OCI-LY3 (cell line): ENCODE results near the gene PCSK6.

Experiments
- H2AFZ ChIP-seq: fragments of 200-600, 300-600 bp; shearing (Covaris generic); 2 replicates; pipeline ENCODE4 v1.6.0; 2014; ENCODE audit warnings: antibody characterized with exemption, low read depth, low read length
- H3K27ac ChIP-seq: fragments of 200-600, 300-600 bp; sonication (generic); 2 replicates; pipeline ENCODE4 v1.5.1; 2014; ENCODE audit warnings: mild to moderate bottlenecking, low read length, moderate library complexity, mixed read lengths
- H3K27me3 ChIP-seq: fragments of 200-600, 300-600 bp; sonication (generic); 2 replicates; pipeline ENCODE4 v1.6.1; 2014; ENCODE audit warnings: low read depth, low read length, mixed read lengths
- H3K36me3 ChIP-seq: fragments of 200-600, 300-600 bp; sonication (generic); replicated peaks from 2 replicates; pipeline ENCODE3; 2014; ENCODE audit warnings: low read depth, low read length, mixed read lengths
- H3K4me1 ChIP-seq: fragments of 300-600, 200-600 bp; sonication (generic); 2 replicates; pipeline ENCODE4 v1.6.1; 2014; ENCODE audit warnings: low read length, mixed read lengths
- H3K4me2 ChIP-seq: fragments of 200-600, 300-600 bp; sonication (generic); 2 replicates; pipeline ENCODE4 v1.6.1; 2014; ENCODE audit warnings: low read length, mixed read lengths
- H3K4me3 ChIP-seq: fragments of 300-600, 200-600 bp; sonication (generic); 2 replicates; pipeline ENCODE4 v1.5.1; 2014; ENCODE audit warnings: antibody characterized with exemption, mild to moderate bottlenecking, low read length, moderate library complexity
- H3K79me2 ChIP-seq: fragments of 300-600, 200-600 bp; shearing (Covaris generic); 2 replicates; pipeline ENCODE4 v1.6.1; 2014; ENCODE audit warnings: mild to moderate bottlenecking, low read length, mixed read lengths
- H3K9ac ChIP-seq: fragments of 300-600, 200-600 bp; shearing (Covaris generic); 2 replicates; pipeline ENCODE4 v1.6.0; 2014; ENCODE audit warnings: mild to moderate bottlenecking, low read length, moderate library complexity
- H3K9me3 ChIP-seq: fragments of 200-600, 300-600 bp; shearing (Covaris generic); 2 replicates; pipeline ENCODE4 v1.6.1; 2014; ENCODE audit warnings: low read length, mixed read lengths; ENCODE audit not compliant: insufficient read depth
- H4K20me1 ChIP-seq: fragments of 200-600, 300-600 bp; sonication (generic); 2 replicates; pipeline ENCODE4 v1.6.1; 2016; ENCODE audit warnings: low read length, mixed read lengths; ENCODE audit not compliant: insufficient read depth
- EZH2phosphoT487 ChIP-seq: fragments of 200-600 bp; shearing (Covaris generic); IDR thresholded peaks from 2 replicates; pipeline ENCODE4 v1.6.1; 2018; ENCODE audit warnings: antibody characterized with exemption, mixed run types, low read depth
- TF ChIP-seq, protein P1 (sequence below): fragments of 200-600, 300-600 bp; sonication (generic); IDR thresholded peaks from 2 replicates; pipeline ENCODE4 v1.5.1; 2014; ENCODE audit warnings: antibody characterized with exemption, low read length, low read depth

PCSK6 gene

DNA sequence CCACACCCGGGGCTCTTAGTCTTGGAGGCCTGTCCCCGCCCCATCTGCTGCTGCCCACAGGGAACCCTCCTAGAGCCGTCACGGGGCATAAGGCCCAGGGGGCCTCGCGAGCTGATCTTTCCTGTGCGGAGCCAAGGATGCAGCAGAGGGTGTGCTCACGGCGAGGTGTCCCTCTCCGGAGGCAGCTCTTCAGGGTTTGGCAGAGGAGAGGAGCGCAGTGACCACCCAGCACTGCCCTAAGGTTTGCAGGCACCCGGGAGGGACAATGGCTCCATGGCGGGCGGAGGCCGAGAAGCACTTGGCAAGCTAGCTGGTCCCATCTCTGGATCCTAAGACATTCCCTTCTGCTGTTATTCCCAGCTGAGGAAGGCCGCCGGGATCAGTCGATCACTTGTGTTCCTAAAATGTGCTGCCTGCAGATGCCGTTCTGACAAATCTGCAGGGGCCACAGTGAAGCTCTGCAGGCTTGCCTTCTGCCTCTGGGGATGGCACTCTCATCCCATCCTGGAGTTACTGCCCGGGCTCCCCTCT lies 47.4 kb upstream of the PCSK6 start:
- H4K20me1 ChIP-seq: no peaks in the 10 kb centered on the region
- no peaks in the 10 kb centered on the region for H3K4me1 ChIP-seq
- H3K9ac ChIP-seq: no peak overlapping the region
- H3K9me3 ChIP-seq: no peaks in the 10 kb centered on the region
- H3K27me3 ChIP-seq: peaks cover 19% of the 10 kb centered on the region
- no peaks in the 10 kb centered on the region for H3K36me3 ChIP-seq
- H3K4me2 ChIP-seq: no peak overlapping the region
- no peak overlapping the region for H3K4me3 ChIP-seq
- no peak overlapping the region for H3K27ac ChIP-seq
- H3K79me2 ChIP-seq: no peaks in the 10 kb centered on the region
- no peak overlapping the region for H2AFZ ChIP-seq
- TF ChIP-seq EZH2phosphoT487: no peak
- TF ChIP-seq, protein P1, sequence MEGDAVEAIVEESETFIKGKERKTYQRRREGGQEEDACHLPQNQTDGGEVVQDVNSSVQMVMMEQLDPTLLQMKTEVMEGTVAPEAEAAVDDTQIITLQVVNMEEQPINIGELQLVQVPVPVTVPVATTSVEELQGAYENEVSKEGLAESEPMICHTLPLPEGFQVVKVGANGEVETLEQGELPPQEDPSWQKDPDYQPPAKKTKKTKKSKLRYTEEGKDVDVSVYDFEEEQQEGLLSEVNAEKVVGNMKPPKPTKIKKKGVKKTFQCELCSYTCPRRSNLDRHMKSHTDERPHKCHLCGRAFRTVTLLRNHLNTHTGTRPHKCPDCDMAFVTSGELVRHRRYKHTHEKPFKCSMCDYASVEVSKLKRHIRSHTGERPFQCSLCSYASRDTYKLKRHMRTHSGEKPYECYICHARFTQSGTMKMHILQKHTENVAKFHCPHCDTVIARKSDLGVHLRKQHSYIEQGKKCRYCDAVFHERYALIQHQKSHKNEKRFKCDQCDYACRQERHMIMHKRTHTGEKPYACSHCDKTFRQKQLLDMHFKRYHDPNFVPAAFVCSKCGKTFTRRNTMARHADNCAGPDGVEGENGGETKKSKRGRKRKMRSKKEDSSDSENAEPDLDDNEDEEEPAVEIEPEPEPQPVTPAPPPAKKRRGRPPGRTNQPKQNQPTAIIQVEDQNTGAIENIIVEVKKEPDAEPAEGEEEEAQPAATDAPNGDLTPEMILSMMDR: no peak

DNA sequence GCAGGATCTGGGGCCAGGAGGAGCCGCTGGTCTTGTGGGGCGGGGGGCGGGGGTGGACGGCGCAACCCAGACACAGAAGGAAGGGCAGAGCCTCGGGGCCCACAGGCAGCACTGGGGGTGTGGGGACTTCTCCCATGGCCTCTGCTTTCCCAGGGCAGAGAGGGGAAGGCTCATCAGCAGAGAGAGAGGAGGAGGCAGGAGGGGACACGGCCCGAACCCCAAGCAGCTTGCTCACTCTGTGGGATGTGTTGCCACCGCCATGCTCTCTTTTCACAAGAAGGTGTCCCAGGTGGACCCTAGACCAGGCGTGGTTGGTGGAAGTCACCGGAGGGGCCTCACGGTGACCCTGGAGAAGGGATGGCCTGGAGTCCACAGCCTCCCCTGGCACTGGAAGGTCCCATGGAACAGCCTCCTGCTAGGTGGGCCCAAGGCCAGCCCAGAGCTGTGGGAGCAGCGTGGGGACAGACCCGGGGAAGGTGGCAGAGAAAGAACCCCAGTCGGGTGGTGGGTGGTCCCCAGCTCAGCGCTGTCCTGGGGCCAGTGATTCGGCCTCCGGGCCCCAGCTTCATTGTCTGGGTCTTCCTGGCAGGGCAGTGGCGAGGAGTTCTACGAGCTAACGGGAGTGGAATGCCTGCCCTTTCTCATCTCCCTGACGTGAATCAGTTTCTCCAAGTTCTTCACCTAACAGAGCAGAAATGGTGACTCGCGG lies 46.8 kb upstream of the PCSK6 start:
- no peak overlapping the region for H3K9ac ChIP-seq
- H3K79me2 ChIP-seq: no peaks in the 10 kb centered on the region
- H2AFZ ChIP-seq: no peak overlapping the region
- H3K36me3 ChIP-seq: no peaks in the 10 kb centered on the region
- no peaks in the 10 kb centered on the region for H3K4me1 ChIP-seq
- H3K9me3 ChIP-seq: no peaks in the 10 kb centered on the region
- no peak overlapping the region for H3K4me3 ChIP-seq
- no peak overlapping the region for H3K4me2 ChIP-seq
- no peaks in the 10 kb centered on the region for H4K20me1 ChIP-seq
- H3K27me3 ChIP-seq: peaks cover 19% of the 10 kb centered on the region
- no peak for TF ChIP-seq EZH2phosphoT487
- TF ChIP-seq, protein P1: no peak
- H3K27ac ChIP-seq: no peak overlapping the region

DNA sequence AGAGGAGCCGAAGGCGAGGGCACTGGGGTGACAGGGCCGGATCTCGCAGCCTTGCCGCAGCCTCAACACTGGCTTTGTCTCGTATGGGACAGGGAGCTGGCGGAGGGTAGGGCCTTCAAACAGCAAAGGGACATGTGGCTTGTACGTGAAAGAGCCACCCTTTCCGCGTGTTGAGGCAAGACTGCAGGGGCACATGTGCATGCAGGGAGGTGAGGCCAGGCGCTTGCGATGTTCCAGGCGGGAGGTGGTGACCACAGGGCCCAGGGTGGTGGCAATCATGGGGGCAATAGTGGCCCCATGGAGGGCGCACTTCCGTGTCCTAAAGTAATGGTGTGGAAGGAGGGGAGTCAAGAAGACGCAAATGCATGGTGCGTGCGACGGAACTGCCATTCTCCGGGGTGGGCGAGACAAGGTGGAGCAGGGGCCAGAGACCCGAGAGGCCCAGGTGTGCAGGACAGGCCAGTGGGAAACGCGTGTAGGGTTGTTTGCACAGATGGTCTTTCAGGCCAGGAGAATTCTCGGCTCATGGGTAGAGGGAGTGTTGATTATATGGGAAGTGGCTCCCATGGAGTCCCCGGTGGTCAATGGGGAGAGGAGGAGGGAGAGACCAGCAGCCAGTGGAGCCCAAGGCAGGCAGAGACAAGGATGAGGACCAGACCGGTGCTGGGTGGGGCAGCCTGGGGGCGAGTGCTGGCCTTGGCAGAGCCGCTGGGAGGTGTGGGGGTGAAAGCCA lies 45.8 kb upstream of the PCSK6 start:
- Histone ChIP-seq H2AFZ (no peak overlapping the region), H3K9ac (no peak overlapping the region), H3K36me3 (no peaks in the 10 kb centered on the region), H3K4me3 (no peak overlapping the region), H3K4me2 (no peak overlapping the region), H3K27me3 (peaks cover 19% of the 10 kb centered on the region), H4K20me1 (no peaks in the 10 kb centered on the region), H3K9me3 (no peaks in the 10 kb centered on the region), H3K79me2 (no peaks in the 10 kb centered on the region), H3K27ac (no peak overlapping the region), H3K4me1 (no peaks in the 10 kb centered on the region)
- TF ChIP-seq EZH2phosphoT487: no peak
- TF ChIP-seq, protein P1: no peak

DNA sequence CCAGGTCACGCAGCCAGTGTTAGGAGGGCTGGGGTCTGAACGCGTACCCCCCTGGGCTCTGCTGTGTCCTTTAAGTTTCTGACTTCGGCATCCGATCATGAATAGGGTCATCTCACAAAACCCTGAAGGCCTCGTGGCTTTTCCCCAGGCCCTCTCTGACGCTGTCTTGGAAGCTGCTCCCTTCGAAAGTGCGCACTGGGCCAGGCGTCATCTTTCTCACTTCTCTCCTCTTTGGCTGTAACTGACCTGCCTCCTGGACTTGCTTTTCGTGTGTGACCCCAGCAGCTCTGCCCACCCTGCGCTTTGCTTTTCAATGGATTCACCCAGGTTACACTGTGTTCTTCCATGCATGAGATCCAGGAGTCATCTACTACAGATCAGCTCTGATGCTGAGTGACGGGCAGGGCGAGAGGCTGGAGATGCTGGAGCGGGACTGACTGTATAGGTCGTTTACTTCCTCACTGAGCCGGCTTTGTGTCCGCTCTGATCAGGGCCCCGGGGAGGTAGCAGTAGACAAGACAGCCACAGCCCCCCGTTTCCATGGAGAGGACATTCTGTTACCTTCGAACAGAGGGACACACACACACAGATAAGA lies 45.0 kb upstream of the PCSK6 start:
- TF ChIP-seq EZH2phosphoT487: no peak
- TF ChIP-seq, protein P1: no peak

More for the DNA sequence above, 45.0 kb upstream of the PCSK6 start:
- H4K20me1 ChIP-seq: no peaks in the 10 kb centered on the region
- no peaks in the 10 kb centered on the region for H3K79me2 ChIP-seq
- H3K9ac ChIP-seq: no peak overlapping the region
- H3K36me3 ChIP-seq: no peaks in the 10 kb centered on the region
- H3K9me3 ChIP-seq: no peaks in the 10 kb centered on the region
- no peak overlapping the region for H3K27ac ChIP-seq
- no peaks in the 10 kb centered on the region for H3K4me1 ChIP-seq
- H3K4me2 ChIP-seq: no peak overlapping the region
- peaks cover 17% of the 10 kb centered on the region for H3K27me3 ChIP-seq
- H2AFZ ChIP-seq: no peak overlapping the region
- no peak overlapping the region for H3K4me3 ChIP-seq
